Measurements from ENCODE around the gene ETV1. TPM values are rescaled to one million over a fixed set of nuclear protein-coding genes. Genes with fewer than 3 reads are reported as not detected.

The ETV1 gene
- polyA plus RNA-seq, 1 experiment, result 5.4 TPM

DNA sequence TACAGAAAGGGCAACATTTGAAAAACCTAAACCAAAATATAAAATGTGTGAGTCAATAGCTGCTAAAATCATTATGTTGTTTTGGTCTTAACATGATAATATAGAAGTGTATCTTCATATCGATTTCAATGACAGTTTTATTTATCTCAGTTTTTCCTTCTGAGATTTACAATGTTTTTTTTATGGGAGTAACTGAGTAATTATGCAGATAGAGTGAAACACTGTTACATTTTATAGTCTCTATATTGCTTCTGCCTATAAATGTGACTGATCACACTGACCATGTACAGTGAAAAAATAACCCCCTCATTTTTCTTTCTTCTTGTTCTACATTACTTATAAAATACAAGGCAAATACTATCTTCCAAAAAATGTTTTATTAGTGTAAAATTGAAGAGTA, 81.6 kb downstream of the ETV1 start:
- Histone ChIP-seq H3K4me3 (ENCODE audit: low read depth, low read length) (no peak overlapping the region), H3K36me3 (ENCODE audit: control insufficient read depth, insufficient read depth, low read length) (no peaks in the 10 kb centered on the region), H3K27me3 (ENCODE audit: control insufficient read depth, insufficient read depth, low read length) (no peaks in the 10 kb centered on the region)
- ChIA-PET POLR2A (no interaction called here), CTCF (no interaction called here)
- no peak for TF ChIP-seq CTCF (IDR thresholded peaks at IDR 0.05; ENCODE audit: insufficient read depth, low read depth, low read length)
- no peak for DNase-seq (ENCODE audit: low read depth)

- CTCF ChIA-PET, result no interaction called here
- no peaks in the 10 kb centered on the region for H3K27me3 ChIP-seq (ENCODE audit: control insufficient read depth, insufficient read depth, low read length)
- no peak for TF ChIP-seq CTCF (IDR thresholded peaks at IDR 0.05; ENCODE audit: insufficient read depth, low read depth, low read length)
- H3K36me3 ChIP-seq (ENCODE audit: control insufficient read depth, insufficient read depth, low read length), result no peaks in the 10 kb centered on the region
- peak; percentile 83 for DNase-seq (ENCODE audit: low read depth)
- POLR2A ChIA-PET, result no interaction called here
- H3K4me3 ChIP-seq (ENCODE audit: low read depth, low read length), result no peak overlapping the region
These were observed 84.8 kb downstream of the ETV1 start for GRCh38 chr7:13904689-13905088.

GRCh38 chr7:13904007-13904406, 85.5 kb downstream of the ETV1 start:
- peak; percentile 32 for DNase-seq (ENCODE audit: low read depth)
- Histone ChIP-seq H3K27me3 (ENCODE audit: control insufficient read depth, insufficient read depth, low read length) (no peaks in the 10 kb centered on the region), H3K36me3 (ENCODE audit: control insufficient read depth, insufficient read depth, low read length) (no peaks in the 10 kb centered on the region), H3K4me3 (ENCODE audit: low read depth, low read length) (no peak overlapping the region)
- CTCF ChIA-PET, result interaction anchor here (0.6 kb wide), 1 partner anchor 368 kb away, joined by 3 read pairs; no protein-coding TSS in a partner anchor
- TF ChIP-seq CTCF (IDR thresholded peaks at IDR 0.05; ENCODE audit: insufficient read depth, low read depth, low read length), result no peak
- POLR2A ChIA-PET, result no interaction called here

- Histone ChIP-seq H3K27me3 (ENCODE audit: control insufficient read depth, insufficient read depth, low read length) (no peaks in the 10 kb centered on the region), H3K36me3 (ENCODE audit: control insufficient read depth, insufficient read depth, low read length) (no peaks in the 10 kb centered on the region), H3K4me3 (ENCODE audit: low read depth, low read length) (no peak overlapping the region)
- TF ChIP-seq CTCF (IDR thresholded peaks at IDR 0.05; ENCODE audit: insufficient read depth, low read depth, low read length), result no peak
- ChIA-PET CTCF (no interaction called here), POLR2A (no interaction called here)
- DNase-seq (ENCODE audit: low read depth), result no peak
These were observed 87.9 kb downstream of the ETV1 start for GRCh38 chr7:13901577-13901976.

GRCh38 chr7:13898957-13899670, 90.4 kb downstream of the ETV1 start:
- no peaks in the 10 kb centered on the region for H3K36me3 ChIP-seq (ENCODE audit: control insufficient read depth, insufficient read depth, low read length)
- ChIA-PET POLR2A (no interaction called here), CTCF (no interaction called here)
- no peaks in the 10 kb centered on the region for H3K27me3 ChIP-seq (ENCODE audit: control insufficient read depth, insufficient read depth, low read length)
- no peak overlapping the region for H3K4me3 ChIP-seq (ENCODE audit: low read depth, low read length)
- no peak for TF ChIP-seq CTCF (IDR thresholded peaks at IDR 0.05; ENCODE audit: insufficient read depth, low read depth, low read length)
- DNase-seq (ENCODE audit: low read depth), result no peak
